HuH-7 (cell line): ENCODE data around the gene MFSD2B.
"Not testable (repeated sequence)": the region's sequence is repeated elsewhere in the genome, so short reads cannot be mapped to it uniquely, and the experiment has no call there.

ENCODE experiments used
- DNase-seq: peaks from one replicate; pipeline ENCODE4 v3.0.0; 2011; ENCODE audit warnings: low spot score

MFSD2B gene, protein sequence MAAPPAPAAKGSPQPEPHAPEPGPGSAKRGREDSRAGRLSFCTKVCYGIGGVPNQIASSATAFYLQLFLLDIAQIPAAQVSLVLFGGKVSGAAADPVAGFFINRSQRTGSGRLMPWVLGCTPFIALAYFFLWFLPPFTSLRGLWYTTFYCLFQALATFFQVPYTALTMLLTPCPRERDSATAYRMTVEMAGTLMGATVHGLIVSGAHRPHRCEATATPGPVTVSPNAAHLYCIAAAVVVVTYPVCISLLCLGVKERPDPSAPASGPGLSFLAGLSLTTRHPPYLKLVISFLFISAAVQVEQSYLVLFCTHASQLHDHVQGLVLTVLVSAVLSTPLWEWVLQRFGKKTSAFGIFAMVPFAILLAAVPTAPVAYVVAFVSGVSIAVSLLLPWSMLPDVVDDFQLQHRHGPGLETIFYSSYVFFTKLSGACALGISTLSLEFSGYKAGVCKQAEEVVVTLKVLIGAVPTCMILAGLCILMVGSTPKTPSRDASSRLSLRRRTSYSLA

DNA sequence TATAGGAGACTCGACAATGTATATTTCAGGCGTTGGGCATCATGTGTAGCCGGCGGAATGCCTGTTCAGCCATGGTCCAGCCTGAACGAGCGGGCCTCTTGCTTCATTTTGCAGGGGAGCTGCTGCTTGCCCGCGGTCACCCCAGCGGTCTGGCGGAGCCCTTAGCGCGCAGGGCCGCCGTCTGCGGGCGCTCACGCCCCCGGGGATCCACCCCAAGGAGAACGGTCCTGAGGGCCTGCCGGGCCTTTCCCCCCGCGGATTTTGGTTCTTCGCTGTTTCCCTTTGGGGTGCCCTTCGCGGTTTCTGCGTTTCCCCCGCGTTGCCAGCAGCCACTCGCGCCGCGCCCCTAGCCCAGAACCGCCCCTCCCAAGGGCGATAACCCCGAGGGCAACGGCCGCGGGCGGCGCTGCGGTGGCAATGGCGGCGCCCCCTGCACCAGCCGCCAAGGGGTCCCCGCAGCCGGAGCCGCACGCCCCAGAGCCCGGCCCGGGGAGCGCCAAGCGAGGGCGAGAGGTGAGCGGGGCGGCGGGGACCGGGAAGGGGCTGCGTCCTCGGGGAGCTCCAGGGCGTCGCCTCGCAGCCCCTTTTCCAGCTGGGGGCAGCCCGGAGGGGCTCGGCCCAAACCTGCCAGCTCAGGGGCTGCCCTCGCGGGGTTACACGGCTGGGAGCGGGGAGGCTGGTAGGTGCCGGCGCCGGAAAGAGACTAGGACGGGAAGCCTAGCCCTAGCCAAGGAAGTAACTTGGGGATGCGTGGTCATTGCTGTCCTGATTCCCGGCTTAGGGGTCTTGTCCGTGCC, at the start of gene MFSD2B:
Gene MFSD2B (plus strand): TSS at position 406 of the 797 bp plus-strand sequence. CDS start 12 bp downstream, at position 418.
- no peak for DNase-seq

- no peak for DNase-seq
Observed at GRCh38 chr2:23967846-23968245, 42.0 kb upstream of the MFSD2B start.

DNA sequence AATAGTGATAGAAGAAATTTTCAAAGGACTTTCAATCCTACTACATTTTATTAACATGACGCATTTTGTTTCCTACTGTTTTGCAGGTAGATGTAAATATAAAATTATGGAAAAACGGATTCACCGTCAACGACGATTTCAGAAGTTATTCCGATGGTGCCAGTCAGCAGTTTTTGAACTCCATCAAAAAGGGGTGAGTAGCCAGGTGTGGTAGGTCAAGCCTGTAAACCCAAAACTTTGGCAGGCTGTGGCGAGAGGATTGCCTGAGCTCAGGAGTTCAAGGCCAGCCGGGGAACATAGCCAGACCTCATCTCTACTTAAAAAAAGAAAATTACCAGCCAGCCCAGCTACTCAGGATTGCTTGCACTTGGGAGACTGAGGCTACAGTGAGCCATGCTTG, 33.0 kb upstream of the MFSD2B start:
- no peak for DNase-seq

GRCh38 chr2:23988371-23988770, 21.5 kb upstream of the MFSD2B start:
- DNase-seq = no peak

GRCh38 chr2:23992931-23993330, 17.0 kb upstream of the MFSD2B start:
- no peak for DNase-seq

- no peak for DNase-seq
Observed at GRCh38 chr2:23993736-23994269, 16.1 kb upstream of the MFSD2B start.

- DNase-seq = no peak
Observed at GRCh38 chr2:23994567-23994966, 15.3 kb upstream of the MFSD2B start.

DNA sequence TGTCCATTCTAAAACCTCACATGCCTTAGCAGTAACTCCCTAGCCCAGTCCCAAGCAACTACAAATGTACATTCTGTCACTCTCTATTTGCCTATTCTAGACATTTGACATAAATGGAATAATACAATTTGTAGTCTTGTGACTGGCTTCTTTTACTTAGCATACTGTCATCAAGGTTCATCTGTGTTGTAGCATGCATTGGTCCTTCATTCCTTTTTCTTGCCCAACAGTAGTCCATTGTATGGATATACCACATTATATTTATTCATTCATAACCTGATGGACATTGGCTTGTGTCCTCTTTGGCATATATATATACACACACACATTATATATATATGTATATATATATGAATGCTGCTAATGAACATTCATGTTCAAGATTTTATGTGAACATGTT, 2.2 kb upstream of the MFSD2B start:
- no peak for DNase-seq

GRCh38 chr2:24008672-24009366, 1.1 kb upstream of the MFSD2B start:
- no peak for DNase-seq

- DNase-seq = no peak
Observed at GRCh38 chr2:24009367-24009679, 562 bp upstream of the MFSD2B start.

DNA sequence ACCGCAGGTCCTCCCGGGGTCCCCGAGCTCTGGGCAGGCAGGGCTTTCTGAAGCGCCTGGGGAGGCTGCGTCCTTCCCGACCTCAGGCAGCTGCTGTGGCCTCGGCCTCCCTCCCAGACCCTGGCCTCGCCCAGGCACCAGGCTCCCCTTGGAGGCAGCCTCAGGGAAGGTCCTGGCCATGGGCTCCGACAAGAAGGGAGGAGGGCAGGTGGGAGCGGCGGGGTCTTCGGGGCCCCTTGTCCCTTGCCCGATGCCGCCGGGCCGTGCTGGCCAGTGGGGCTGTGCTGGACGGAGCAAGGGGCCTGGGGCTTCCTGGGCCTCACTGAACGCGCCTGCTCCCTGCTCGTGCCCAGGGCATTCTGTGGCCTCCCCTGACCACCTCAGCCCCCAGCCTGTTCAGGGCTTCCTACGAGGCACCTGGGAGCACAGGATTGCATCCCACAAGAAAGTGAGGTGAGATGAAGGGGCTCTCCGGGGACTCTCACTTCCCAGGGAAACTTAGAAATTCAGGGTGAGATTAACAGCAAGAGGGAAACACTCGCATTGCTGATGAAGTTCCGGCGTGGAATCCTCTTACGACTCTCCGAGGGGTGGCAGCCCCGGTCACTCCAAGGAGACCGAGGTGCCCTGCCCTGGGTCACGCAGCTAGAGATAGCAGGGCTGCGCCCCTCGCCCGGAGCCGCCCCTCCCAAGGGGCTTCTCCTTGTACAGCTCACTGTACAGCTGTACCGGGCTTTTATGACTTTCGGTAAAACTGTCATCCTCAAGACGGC, 778 bp downstream of the MFSD2B start:
- no peak for DNase-seq

DNA sequence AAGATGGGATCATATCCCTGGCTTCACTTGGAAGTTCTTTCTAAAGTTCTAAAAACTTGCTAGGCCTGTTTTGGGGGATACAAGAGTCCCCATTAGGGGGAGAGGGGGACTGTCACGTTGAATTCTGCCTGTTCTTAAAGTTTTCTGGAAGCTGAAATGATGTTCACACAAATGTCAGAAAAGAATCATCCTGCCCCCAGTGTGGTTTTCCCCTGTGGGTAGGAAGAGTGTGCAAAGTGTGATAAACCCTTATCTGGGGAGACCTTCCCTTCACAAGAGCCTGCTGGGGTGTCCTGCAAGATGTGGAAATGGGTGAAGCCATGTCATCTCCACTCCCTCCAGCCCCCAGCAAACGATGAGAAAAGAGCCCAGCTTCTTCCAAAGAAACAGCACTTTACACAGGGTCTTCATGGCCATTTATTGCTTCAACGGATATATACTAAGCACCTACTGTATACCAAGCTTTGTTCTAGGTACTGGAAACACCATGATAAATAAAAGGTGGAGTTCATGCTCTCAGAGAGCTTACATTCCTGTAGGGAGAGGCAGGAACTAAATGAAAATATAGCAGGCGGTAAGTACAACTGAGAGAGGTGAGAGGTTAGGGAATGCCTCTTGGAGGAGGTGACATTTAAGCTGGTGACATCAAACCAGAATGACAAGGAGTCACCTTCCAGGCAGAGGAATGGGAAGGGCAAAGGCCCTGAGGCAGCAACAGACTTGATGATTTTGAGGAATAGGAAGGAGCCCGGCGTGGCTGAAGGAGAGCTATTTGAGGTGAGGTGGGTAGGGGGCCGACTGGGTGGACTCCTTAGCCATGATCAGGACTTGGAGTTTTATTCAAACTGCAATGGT, 1.6 kb downstream of the MFSD2B start:
- no peak for DNase-seq

GRCh38 chr2:24012521-24013188, 2.8 kb downstream of the MFSD2B start:
- DNase-seq = no peak

- not testable (repeated sequence) for DNase-seq
Observed at GRCh38 chr2:24014902-24015301, 5.0 kb downstream of the MFSD2B start.

GRCh38 chr2:24015562-24016375, 5.9 kb downstream of the MFSD2B start:
- peak; percentile 55 for DNase-seq

GRCh38 chr2:24016376-24016761, 6.5 kb downstream of the MFSD2B start:
- DNase-seq = no peak

DNA sequence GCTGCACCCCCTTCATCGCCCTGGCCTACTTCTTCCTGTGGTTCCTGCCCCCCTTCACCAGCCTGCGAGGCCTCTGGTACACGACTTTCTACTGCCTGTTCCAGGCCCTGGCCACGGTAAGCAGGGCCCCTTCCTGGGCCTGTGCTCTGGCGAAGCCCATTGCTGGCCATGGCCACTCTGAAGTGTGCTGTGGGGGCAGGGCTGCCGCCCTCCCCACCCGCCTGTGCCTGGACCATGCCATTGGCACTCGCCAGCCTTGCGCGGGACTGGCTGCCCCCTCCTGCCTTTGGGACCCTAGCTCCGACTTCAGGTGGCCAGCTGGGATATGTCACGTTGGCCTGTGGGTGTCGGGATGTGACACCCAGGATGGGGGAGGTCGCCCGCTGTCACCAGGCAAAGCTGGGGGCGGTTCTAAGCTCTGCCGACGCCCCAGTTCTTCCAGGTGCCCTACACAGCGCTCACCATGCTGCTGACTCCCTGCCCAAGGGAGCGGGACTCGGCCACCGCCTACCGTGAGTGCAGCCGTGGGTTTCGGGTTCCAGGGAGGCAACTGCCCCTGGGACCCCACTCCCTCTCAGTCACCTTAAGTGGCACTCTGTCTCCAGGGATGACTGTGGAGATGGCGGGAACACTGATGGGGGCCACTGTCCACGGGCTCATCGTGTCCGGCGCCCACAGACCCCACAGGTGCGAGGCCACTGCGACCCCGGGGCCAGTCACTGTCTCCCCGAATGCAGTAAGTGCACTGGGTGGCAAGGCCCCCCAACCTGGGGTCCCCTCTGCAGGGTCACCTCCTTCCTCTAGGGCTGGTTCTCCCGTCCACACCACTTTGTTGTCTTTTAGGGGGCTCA, 7.2 kb downstream of the MFSD2B start:
- no peak for DNase-seq

GRCh38 chr2:24017711-24018110, 7.8 kb downstream of the MFSD2B start:
- DNase-seq = no peak
